ACC112 (cell line): ENCODE data around the gene ZNF777.

Experiments used
- H2AFZ ChIP-seq: fragments of 200-600 bp; sonication (generic); one replicate; pipeline ENCODE4 v1.6.0; 2017; ENCODE audit warnings: antibody characterized with exemption, low read length; ENCODE audit not compliant: unreplicated experiment
- H3K27ac ChIP-seq: fragments of 200-600 bp; sonication (generic); 2 replicates; pipeline ENCODE4 v1.5.1; 2014; ENCODE audit warnings: low read depth, mild to moderate bottlenecking, antibody characterized with exemption, low read length, moderate library complexity
- H3K27me3 ChIP-seq: fragments of 200-600 bp; sonication (generic); 2 replicates; pipeline ENCODE4 v1.6.1; 2014; ENCODE audit warnings: mild to moderate bottlenecking, antibody characterized with exemption, low read length, moderate library complexity, mixed read lengths; ENCODE audit not compliant: insufficient read depth
- H3K36me3 ChIP-seq: fragments of 200-600 bp; sonication (generic); 2 replicates; pipeline ENCODE4 v1.6.1; 2016; ENCODE audit warnings: mild to moderate bottlenecking, antibody characterized with exemption, low read length, moderate library complexity, mixed read lengths; ENCODE audit not compliant: insufficient read depth
- H3K4me1 ChIP-seq: fragments of 200-600 bp; sonication (generic); one replicate; pipeline ENCODE4 v1.6.1; 2016; ENCODE audit warnings: low read length, mixed read lengths; ENCODE audit not compliant: insufficient read depth, unreplicated experiment, control insufficient read depth
- H3K4me3 ChIP-seq: fragments of 200-600 bp; sonication (generic); 2 replicates; pipeline ENCODE4 v1.5.1; 2014; ENCODE audit warnings: mild to moderate bottlenecking, low read depth, low read length
- H3K79me2 ChIP-seq: fragments of 200-600 bp; sonication (generic); one replicate; pipeline ENCODE4 v1.6.0; 2016; ENCODE audit warnings: low read length; ENCODE audit not compliant: control insufficient read depth, unreplicated experiment, insufficient read depth

ZNF777 gene

DNA sequence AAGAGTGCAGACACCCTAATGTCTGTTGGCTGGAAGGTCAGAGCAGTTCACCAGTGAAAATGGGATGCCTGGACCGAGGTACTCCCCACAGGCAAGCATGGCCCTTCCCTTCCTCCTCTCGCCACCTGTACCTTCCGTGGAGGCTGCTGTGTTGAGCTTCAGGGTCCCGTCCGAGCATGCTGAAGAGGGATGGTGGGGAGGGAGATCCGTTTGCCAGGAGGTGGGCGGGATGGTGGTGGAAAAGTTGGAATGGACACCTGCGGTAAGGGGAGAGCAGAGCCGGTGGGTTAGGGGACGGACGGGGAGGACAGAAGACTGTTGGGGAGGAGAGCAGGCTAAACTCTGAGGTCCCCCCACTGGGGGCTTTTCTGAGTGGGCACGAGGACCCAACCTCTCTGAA is 15.9 kb upstream of the ZNF777 start:
- H3K27me3 ChIP-seq: no peaks in the 10 kb centered on the region
- H3K4me3 ChIP-seq: no peak overlapping the region
- no peaks in the 10 kb centered on the region for H3K79me2 ChIP-seq
- H3K36me3 ChIP-seq: peaks cover 54% of the 10 kb centered on the region
- no peak overlapping the region for H3K27ac ChIP-seq
- H2AFZ ChIP-seq: no peak overlapping the region
- no peaks in the 10 kb centered on the region for H3K4me1 ChIP-seq

DNA sequence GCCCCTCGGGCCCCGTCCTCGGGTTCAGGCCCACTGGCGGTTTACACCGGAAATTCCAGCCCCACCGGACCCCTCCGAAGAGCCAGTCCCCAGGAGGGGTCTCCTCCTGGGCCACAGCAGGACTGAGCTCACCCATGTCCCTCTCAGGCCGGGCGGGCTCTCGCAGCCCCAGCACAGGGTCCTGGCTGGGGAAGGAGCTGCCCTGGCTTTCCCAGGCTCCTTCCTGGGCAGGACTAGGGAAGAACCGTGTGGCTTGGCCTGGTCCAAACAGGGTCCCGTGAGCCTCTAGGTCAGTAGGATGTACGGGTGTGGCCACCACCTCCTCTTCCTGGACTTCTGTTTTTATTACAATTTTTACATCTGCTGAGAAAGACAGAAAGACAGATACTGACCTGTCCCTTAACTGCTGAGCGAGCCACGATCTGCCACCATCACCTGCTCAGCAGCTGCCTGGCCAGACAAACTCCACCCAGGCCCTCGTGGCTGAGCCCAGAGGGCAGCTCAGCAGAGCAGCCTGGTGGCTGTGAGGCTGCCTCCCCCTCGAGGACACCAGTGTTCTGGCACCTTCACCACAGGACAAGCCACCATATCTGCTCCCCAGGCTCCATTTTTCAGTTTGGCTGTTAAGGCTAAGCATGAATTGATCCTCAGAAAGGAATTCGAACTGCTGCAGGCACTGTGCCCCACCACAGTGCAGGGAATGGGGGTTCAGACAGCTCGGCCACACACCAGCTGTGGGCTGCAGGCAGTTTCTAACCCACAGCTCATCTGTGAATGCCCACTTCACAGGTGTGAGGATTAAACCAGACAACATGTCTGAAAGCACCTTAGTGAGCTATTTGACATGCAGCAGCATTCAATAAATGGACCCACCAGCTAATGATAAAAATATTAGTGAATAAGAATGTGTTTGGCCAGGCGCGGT is 14.5 kb upstream of the ZNF777 start:
- Histone ChIP-seq H3K27ac (no peak overlapping the region), H3K4me3 (no peak overlapping the region), H3K36me3 (peaks cover 43% of the 10 kb centered on the region), H3K79me2 (no peaks in the 10 kb centered on the region), H3K4me1 (no peaks in the 10 kb centered on the region), H3K27me3 (no peaks in the 10 kb centered on the region), H2AFZ (no peak overlapping the region)

DNA sequence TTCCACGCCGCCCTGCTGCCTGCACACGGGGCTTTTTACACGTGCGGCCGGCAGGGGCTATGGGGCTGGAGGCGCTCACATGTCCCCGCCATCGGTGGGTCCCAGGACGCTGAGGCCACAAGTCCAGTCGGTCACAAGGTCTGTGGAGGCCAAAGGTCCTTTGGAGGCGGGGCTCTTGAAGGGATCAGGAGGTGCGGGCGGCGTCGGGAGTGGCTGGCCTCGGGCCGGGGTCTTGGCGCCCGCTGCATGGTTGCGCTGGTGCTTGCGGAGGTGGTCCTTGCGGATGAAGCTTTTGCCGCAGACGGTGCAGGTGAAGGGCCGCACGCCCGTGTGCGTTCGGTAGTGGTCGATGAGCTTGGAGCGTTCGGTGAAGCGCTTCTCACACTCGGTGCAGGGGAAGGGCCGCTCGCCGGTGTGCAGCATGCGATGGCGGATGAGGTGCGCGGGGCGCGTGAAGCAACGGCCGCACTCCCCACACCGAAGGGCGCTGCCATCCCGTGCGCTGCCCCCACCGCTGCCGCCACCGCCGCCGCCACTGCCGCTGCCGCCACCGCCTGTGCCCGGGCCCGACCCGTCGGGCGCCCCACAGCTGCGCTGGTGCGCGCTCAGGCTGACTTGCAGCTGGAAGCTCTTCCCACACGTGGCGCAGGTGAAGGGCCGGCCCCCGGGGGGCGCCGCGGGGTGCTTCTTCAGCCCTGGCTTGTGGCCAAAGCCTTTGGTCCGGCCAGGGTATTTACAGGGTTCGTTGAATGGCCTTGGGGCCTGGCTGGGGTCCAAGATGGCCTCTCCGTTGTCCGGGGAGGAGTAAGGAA is 13.7 kb upstream of the ZNF777 start:
- H3K79me2 ChIP-seq: no peaks in the 10 kb centered on the region
- no peaks in the 10 kb centered on the region for H3K27me3 ChIP-seq
- H2AFZ ChIP-seq: no peak overlapping the region
- H3K4me1 ChIP-seq: no peaks in the 10 kb centered on the region
- peaks cover 37% of the 10 kb centered on the region for H3K36me3 ChIP-seq
- no peak overlapping the region for H3K27ac ChIP-seq
- H3K4me3 ChIP-seq: no peak overlapping the region

DNA sequence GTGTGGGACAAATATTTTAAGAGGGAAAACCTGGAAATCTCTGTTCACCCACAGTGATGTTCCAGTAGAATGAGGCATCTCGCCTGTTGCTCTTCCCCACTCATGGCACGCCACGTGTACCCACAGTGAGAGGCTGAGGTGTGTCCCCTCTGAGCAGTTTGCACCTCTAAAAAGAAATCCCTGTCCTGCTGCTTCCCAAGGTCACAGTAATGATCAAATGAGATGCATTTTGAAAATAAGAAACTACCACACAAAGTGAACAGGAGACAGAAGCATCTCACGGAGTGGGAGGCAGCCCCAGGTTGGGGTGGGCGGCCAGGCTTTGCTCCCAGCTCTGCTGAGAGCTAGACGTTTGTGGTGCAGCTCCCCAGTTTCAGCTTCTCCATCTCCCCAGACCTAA is 12.4 kb upstream of the ZNF777 start:
- Histone ChIP-seq H3K27ac (no peak overlapping the region), H3K4me3 (no peak overlapping the region), H3K4me1 (no peaks in the 10 kb centered on the region), H2AFZ (no peak overlapping the region), H3K27me3 (no peaks in the 10 kb centered on the region), H3K79me2 (no peaks in the 10 kb centered on the region), H3K36me3 (peaks cover 25% of the 10 kb centered on the region)

DNA sequence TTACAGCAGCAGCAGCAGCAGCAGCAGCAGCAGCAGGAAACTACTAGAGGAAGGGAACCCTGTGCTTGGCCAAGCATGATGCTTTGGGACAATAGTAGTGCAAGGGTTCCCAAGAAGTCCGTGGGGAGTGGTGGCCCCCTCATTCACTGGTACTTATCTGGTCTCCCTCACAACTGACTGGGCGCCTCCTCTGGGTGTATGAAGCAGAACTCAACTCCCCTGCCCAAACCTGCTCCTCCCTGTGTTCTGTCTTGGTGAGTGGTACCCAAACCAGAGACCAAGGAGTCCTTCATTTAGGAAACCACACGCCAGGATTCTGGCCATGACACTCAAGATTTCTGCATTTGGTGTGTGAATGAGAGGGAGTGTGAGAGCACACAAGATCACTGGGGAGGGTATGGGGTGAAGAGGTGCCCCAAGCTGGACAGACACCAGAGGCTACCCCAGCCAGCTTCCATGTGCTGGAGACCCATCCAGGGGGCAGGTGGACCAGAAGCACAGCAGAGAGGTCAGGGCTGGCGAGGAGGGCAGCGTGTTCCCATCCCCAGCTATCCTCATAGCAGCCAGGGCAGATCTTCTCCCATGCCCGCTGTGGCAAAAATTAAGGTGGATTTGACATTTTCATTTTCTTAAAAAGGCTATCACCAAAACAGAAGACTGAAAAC is 10.6 kb upstream of the ZNF777 start:
- H3K36me3 ChIP-seq: peaks cover 16% of the 10 kb centered on the region
- no peak overlapping the region for H2AFZ ChIP-seq
- no peaks in the 10 kb centered on the region for H3K27me3 ChIP-seq
- no peaks in the 10 kb centered on the region for H3K79me2 ChIP-seq
- no peak overlapping the region for H3K4me3 ChIP-seq
- no peak overlapping the region for H3K27ac ChIP-seq
- no peaks in the 10 kb centered on the region for H3K4me1 ChIP-seq

DNA sequence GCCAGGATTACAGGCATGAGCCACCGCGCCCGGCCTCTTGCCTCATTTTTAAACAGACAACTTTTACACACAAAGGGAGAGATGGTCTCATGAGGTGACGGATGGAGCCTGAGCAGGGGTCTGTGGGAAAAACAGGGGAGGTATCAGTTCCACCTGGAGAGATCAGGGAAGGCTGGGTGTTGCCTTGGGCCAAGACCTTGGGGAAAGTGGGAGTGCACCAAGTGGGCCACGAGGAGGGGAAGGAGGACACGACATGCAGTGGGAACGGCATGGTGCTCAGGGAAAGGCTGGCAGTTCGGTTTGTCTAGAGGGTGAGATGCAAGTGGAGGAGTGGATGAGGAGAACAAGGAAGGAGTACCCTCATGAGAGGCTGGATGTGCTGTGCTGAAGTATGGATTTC is 8.9 kb upstream of the ZNF777 start:
- no peak overlapping the region for H3K27ac ChIP-seq
- H3K4me3 ChIP-seq: no peak overlapping the region
- H3K4me1 ChIP-seq: no peaks in the 10 kb centered on the region
- H3K79me2 ChIP-seq: no peaks in the 10 kb centered on the region
- H3K36me3 ChIP-seq: peaks cover 9% of the 10 kb centered on the region
- no peak overlapping the region for H2AFZ ChIP-seq
- H3K27me3 ChIP-seq: no peaks in the 10 kb centered on the region

DNA sequence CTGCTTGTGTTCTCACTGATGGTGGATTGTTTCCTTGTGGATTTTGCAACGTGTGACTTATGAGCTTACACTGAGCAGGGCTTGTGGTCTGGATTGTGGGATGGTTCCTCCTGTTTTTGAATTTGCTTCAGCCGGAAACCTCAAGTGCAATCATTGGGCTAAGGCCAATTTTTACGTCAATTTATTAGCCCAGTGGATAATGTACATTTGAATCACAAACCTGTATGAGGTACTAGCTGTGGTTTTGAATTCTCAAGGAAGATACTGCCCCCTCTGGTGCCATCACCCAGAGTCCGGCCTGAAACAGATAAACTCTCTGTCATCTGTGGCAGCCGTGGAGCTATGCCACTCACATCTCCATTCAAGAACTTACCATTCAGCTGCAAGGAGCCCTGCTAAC is 7.3 kb upstream of the ZNF777 start:
- H3K27ac ChIP-seq: no peak overlapping the region
- H3K4me1 ChIP-seq: no peaks in the 10 kb centered on the region
- H3K79me2 ChIP-seq: no peaks in the 10 kb centered on the region
- H3K27me3 ChIP-seq: no peaks in the 10 kb centered on the region
- no peak overlapping the region for H3K4me3 ChIP-seq
- H2AFZ ChIP-seq: no peak overlapping the region
- H3K36me3 ChIP-seq: peaks cover 9% of the 10 kb centered on the region

DNA sequence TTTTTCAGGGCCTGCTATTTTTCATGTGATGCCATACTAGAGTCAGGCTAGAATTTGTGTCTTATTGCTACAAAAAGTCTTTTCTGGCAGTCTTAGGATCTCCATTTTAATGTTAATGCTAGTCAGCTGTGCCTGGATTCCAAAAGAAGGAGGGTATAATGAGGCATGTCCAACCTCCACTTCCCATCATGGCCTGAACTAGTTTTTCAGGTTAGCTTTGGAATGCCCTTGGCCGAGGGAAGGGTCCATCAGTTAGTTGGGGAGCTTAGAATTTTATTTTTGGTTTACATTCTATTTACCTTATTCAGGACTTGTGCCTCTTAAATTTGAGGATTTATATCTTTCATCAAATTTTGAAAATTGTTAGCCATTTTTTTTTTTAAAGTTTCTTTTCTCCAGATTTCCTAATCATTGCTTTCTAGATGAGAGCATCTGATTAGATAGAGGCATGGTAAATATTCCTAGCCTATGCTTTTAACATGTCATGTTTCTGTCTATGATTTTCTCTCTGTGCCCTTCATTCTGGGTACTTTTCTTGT is 6.5 kb upstream of the ZNF777 start:
- no peaks in the 10 kb centered on the region for H3K27me3 ChIP-seq
- H3K27ac ChIP-seq: no peak overlapping the region
- H3K4me3 ChIP-seq: no peak overlapping the region
- H3K36me3 ChIP-seq: peaks cover under 1% of the 10 kb centered on the region; the same call in 1 of the 2 replicates
- no peaks in the 10 kb centered on the region for H3K4me1 ChIP-seq
- H2AFZ ChIP-seq: no peak overlapping the region
- H3K79me2 ChIP-seq: no peaks in the 10 kb centered on the region

DNA sequence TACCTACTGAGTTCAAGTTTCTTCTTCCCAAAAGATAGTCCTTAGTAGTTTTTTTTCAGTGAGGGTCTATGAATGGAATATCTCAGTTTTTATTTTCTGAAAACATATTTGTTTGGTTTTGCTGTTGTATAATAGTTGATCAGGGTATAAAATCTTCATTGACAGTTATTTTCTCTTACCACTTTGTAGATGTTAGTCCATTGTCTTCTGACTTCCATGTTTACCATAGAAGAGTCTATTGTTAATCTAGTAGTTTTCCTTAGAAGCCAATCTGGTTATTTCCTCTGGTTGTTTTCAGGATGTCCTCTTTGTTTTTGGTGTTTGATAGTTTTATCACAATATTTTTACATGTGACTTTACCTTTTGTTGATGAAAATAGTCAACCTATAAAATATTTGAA is 5.5 kb upstream of the ZNF777 start:
- no peaks in the 10 kb centered on the region for H3K4me1 ChIP-seq
- H2AFZ ChIP-seq: no peak overlapping the region
- no peaks in the 10 kb centered on the region for H3K27me3 ChIP-seq
- H3K27ac ChIP-seq: no peak overlapping the region
- no peaks in the 10 kb centered on the region for H3K79me2 ChIP-seq
- no peak overlapping the region for H3K4me3 ChIP-seq
- H3K36me3 ChIP-seq: no peaks in the 10 kb centered on the region

DNA sequence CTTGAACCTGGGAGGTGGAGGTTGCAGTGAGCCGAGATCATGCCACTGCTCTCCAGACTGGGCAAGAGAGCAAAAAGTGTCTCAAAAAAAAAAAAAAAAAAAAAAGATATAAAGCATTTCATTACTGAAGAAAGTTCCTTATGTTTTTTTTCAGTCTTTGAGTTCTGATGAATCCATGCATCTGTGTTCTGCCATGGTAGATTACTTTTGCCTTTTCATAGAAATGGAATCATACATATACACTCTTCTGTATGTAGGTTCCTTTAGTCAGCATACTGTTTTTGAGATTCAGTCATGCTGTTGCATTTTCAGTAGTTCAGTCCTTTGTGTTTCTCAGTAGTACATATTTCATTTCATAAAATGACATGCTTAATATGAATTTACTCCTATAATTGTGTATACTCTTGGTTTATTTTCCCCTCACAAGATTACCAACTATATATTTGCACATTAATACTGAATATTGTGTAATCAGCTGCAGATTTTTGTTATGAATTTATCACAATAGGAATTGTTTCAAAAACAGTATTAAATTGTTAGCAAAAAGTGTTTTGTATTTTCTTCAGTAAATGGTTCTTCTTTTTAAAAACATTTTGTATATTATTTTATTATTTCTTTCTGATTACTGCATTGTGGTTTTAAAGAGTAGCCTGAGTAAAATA is 2.8 kb upstream of the ZNF777 start:
- Histone ChIP-seq H3K4me1 (peaks cover 2% of the 10 kb centered on the region), H2AFZ (no peak overlapping the region), H3K36me3 (no peaks in the 10 kb centered on the region), H3K27me3 (no peaks in the 10 kb centered on the region), H3K27ac (no peak overlapping the region), H3K4me3 (no peak overlapping the region), H3K79me2 (peaks cover 13% of the 10 kb centered on the region)
